H1 (cell line): ENCODE results near the gene C2orf92. TPM values are rescaled to one million over a fixed set of nuclear protein-coding genes. Genes with fewer than 3 reads are reported as not detected.

Source experiments
- CTCF ChIA-PET: fragments of 300-600 bp; sonication (Branson Sonifier 250); formaldehyde crosslinking; loops from one replicate; lab custom pipeline; 2021; ENCODE audit not compliant: partially characterized antibody; lab: Charles Lee
- POLR2A ChIA-PET: fragments of 300-600 bp; sonication (Branson Sonifier 250); formaldehyde crosslinking; loops from one replicate; lab custom pipeline; 2021; ENCODE audit warnings: inconsistent platforms; ENCODE audit not compliant: partially characterized antibody; lab: Charles Lee
- DNase-seq, 2 experiments: peaks; one replicate each; pipeline versions ENCODE4 v3.0.0 to v3.0.0-alpha.2; 2010 to 2022; ENCODE audit warnings: low spot score in 2 of 2, low read depth in 1 of 2, mixed read lengths in 1 of 2
- FAIRE-seq: peaks from 2 replicates; lab custom pipeline; 2011; peaks lifted over from hg19 to GRCh38; lab: Jason Lieb, UNC
- H2AFZ ChIP-seq: 2 replicates; pipeline ENCODE4 v1.8.1; 2012; ENCODE audit warnings: low read length, inconsistent platforms
- H2AK5ac ChIP-seq: 2 replicates; pipeline ENCODE4 v1.6.1; 2013; ENCODE audit warnings: low read depth, low read length
- H2BK120ac ChIP-seq: replicated peaks from 2 replicates; pipeline ENCODE3; 2013; ENCODE audit warnings: low read depth, low read length, inconsistent platforms
- H2BK12ac ChIP-seq: 2 replicates; pipeline ENCODE4 v1.6.1; 2013; ENCODE audit warnings: low read depth, low read length
- H2BK15ac ChIP-seq: 2 replicates; pipeline ENCODE4 v1.6.1; 2013; ENCODE audit warnings: low read length
- H2BK20ac ChIP-seq: 2 replicates; pipeline ENCODE4 v1.6.1; 2013; ENCODE audit warnings: low read length
- H2BK5ac ChIP-seq: 2 replicates; pipeline ENCODE4 v1.6.1; 2013; ENCODE audit warnings: low read depth, low read length
- H3K14ac ChIP-seq: 2 replicates; pipeline ENCODE4 v1.6.1; 2013; ENCODE audit warnings: inconsistent platforms; ENCODE audit not compliant: insufficient read length
- H3K18ac ChIP-seq: 2 replicates; pipeline ENCODE4 v1.6.1; 2013; ENCODE audit warnings: low read length; ENCODE audit errors: extremely low read depth
- H3K23ac ChIP-seq: 2 replicates; pipeline ENCODE4 v1.6.1; 2013; ENCODE audit warnings: inconsistent platforms; ENCODE audit not compliant: insufficient read length
- H3K23me2 ChIP-seq: 2 replicates; pipeline ENCODE4 v1.6.1; 2013; ENCODE audit warnings: low read depth, low read length
- H3K27ac ChIP-seq: 2 replicates; pipeline ENCODE4 v1.6.1; 2011; ENCODE audit warnings: low read depth, low read length, inconsistent platforms
- H3K27me3 ChIP-seq, 4 experiments: replicated peaks in 1 of 4; 1 replicate in 1 of 4; 2 replicates in 3 of 4; pipeline versions ENCODE4 v1.6.1 to v1.8.1; 2011 to 2013; ENCODE audit warnings: low read length in 3 of 4, mild to moderate bottlenecking in 3 of 4, inconsistent platforms in 2 of 4, mixed read lengths in 2 of 4, moderate library complexity in 1 of 4; ENCODE audit not compliant: control insufficient read depth in 3 of 4, insufficient read depth in 3 of 4; ENCODE audit errors: extremely low read depth in 1 of 4
- H3K36me3 ChIP-seq, 4 experiments: 2 replicates each; pipeline versions ENCODE4 v1.6.1 to v1.8.1; 2011 to 2013; ENCODE audit warnings: mild to moderate bottlenecking in 4 of 4, low read length in 3 of 4, moderate library complexity in 2 of 4, control low read depth in 1 of 4, inconsistent platforms in 1 of 4; ENCODE audit not compliant: insufficient read depth in 4 of 4, control insufficient read depth in 2 of 4
- H3K4ac ChIP-seq: replicated peaks from 2 replicates; pipeline ENCODE3; 2013; ENCODE audit warnings: low read length, low read depth, mixed read lengths, inconsistent platforms; ENCODE audit not compliant: insufficient read length
- H3K4me1 ChIP-seq, 4 experiments: replicated peaks in 1 of 4; 1 replicate in 1 of 4; 2 replicates in 3 of 4; pipeline versions ENCODE4 v1.6.1 to v1.8.1; 2011 to 2013; ENCODE audit warnings: low read length in 3 of 4, inconsistent platforms in 2 of 4, mixed read lengths in 1 of 4; ENCODE audit not compliant: insufficient read depth in 4 of 4, control insufficient read depth in 3 of 4
- H3K4me2 ChIP-seq, 2 experiments: 2 replicates each; pipeline versions ENCODE4 v1.6.1 to v1.8.1; 2011 to 2013; ENCODE audit warnings: low read depth in 2 of 2, low read length in 2 of 2, control low read depth in 1 of 2, inconsistent platforms in 1 of 2, mild to moderate bottlenecking in 1 of 2; ENCODE audit not compliant: insufficient read depth in 1 of 2
- H3K4me3 ChIP-seq, 4 experiments: fragments of 200-600, 300-600 bp in 1 of 4; sonication (generic), shearing (Covaris generic), sonication (Bioruptor Twin) in 1 of 4; 2 replicates each; pipeline versions ENCODE4 v1.5.1 to v1.8.1; 2011 to 2016; ENCODE audit warnings: low read length in 4 of 4, low read depth in 3 of 4, control low read depth in 2 of 4, inconsistent platforms in 2 of 4, mild to moderate bottlenecking in 2 of 4, mixed read lengths in 1 of 4, moderate library complexity in 1 of 4; ENCODE audit not compliant: insufficient read depth in 2 of 4; ENCODE audit errors: extremely low read depth in 1 of 4
- H3K56ac ChIP-seq: replicated peaks from 2 replicates; pipeline ENCODE3; 2013; ENCODE audit warnings: low read depth, mild to moderate bottlenecking, mixed read lengths, low read length, inconsistent platforms; ENCODE audit not compliant: insufficient read length
- H3K79me1 ChIP-seq: 2 replicates; pipeline ENCODE4 v1.6.1; 2013; ENCODE audit warnings: low read depth, low read length, control low read depth
- H3K79me2 ChIP-seq, 2 experiments: 2 replicates each; pipeline versions ENCODE4 v1.6.1 to v1.8.1; 2012 to 2013; ENCODE audit warnings: low read length in 2 of 2, mild to moderate bottlenecking in 2 of 2, inconsistent platforms in 1 of 2; ENCODE audit not compliant: insufficient read depth in 2 of 2, control insufficient read depth in 1 of 2
- H3K9ac ChIP-seq, 4 experiments: replicated peaks in 1 of 4; 1 replicate in 1 of 4; 2 replicates in 3 of 4; pipeline versions ENCODE4 v1.6.1 to v1.8.1; 2011 to 2013; ENCODE audit warnings: low read depth in 3 of 4, low read length in 3 of 4, control low read depth in 2 of 4, mild to moderate bottlenecking in 2 of 4, moderate library complexity in 2 of 4, inconsistent platforms in 1 of 4; ENCODE audit errors: extremely low read depth in 1 of 4
- H3K9me3 ChIP-seq, 2 experiments: 2 replicates each; pipeline versions ENCODE4 v1.6.1 to v1.8.1; 2012 to 2013; ENCODE audit warnings: mild to moderate bottlenecking in 2 of 2, moderate library complexity in 2 of 2, control low read depth in 1 of 2, inconsistent platforms in 1 of 2, low read depth in 1 of 2, low read length in 1 of 2, mixed read lengths in 1 of 2; ENCODE audit not compliant: insufficient read depth in 2 of 2
- H4K20me1 ChIP-seq, 2 experiments: replicated peaks in 1 of 2; 2 replicates each; pipeline versions ENCODE3 to v1.8.1; 2011 to 2013; ENCODE audit warnings: inconsistent platforms in 2 of 2, low read length in 2 of 2, mild to moderate bottlenecking in 1 of 2; ENCODE audit not compliant: insufficient read depth in 2 of 2, control insufficient read depth in 1 of 2
- H4K5ac ChIP-seq: 2 replicates; pipeline ENCODE4 v1.6.1; 2013; ENCODE audit warnings: low read length, low read depth, mixed read lengths, inconsistent platforms; ENCODE audit not compliant: insufficient read length
- H4K8ac ChIP-seq: 2 replicates; pipeline ENCODE4 v1.8.0; 2013; ENCODE audit warnings: mild to moderate bottlenecking, moderate library complexity, low read length, inconsistent platforms; ENCODE audit not compliant: insufficient read depth; ENCODE audit errors: extremely low read depth
- H4K91ac ChIP-seq: replicated peaks from 2 replicates; pipeline ENCODE3; 2013; ENCODE audit warnings: low read length, mixed read lengths, inconsistent platforms; ENCODE audit not compliant: insufficient read length
- ASH2L ChIP-seq: fragments of 200-600, 300-600 bp; sonication (generic); IDR thresholded peaks from one replicate; pipeline ENCODE4 v1.7.1; 2017; ENCODE audit warnings: low read length
- CBX5 ChIP-seq: fragments of 300-800, 300-1000 bp; sonication (generic); IDR thresholded peaks from 2 replicates; pipeline ENCODE4 v1.7.1; 2016; ENCODE audit warnings: antibody characterized with exemption, low read length, low read depth
- CHD2 ChIP-seq: IDR thresholded peaks from 2 replicates; pipeline ENCODE4 v1.6.1; 2012; ENCODE audit warnings: low read length, improper control_type of control experiment
- EGR1 ChIP-seq: IDR thresholded peaks from 2 replicates; pipeline ENCODE4 v1.6.1; 2011; ENCODE audit warnings: low read depth, low read length, borderline replicate concordance
- FOSL1 ChIP-seq: IDR thresholded peaks from 2 replicates; pipeline ENCODE4 v1.6.1; 2011; ENCODE audit warnings: mild to moderate bottlenecking, low read depth, low read length, moderate library complexity; ENCODE audit not compliant: insufficient read depth
- JUN ChIP-seq: IDR thresholded peaks from 2 replicates; pipeline ENCODE4 v1.6.1; 2011; ENCODE audit warnings: low read depth, mild to moderate bottlenecking, improper control_type of control experiment, low read length
- SAP30 ChIP-seq: fragments of 300-600 bp; sonication (generic); IDR thresholded peaks from 2 replicates; pipeline ENCODE4 v1.7.1; 2012; ENCODE audit warnings: low read length, moderate library complexity, mild to moderate bottlenecking, inconsistent platforms; ENCODE audit not compliant: insufficient read depth, insufficient replicate concordance
- SIRT6 ChIP-seq: IDR thresholded peaks from one replicate; pipeline ENCODE4 v1.7.1; 2012; ENCODE audit warnings: low read length, inconsistent platforms
- SP4 ChIP-seq: IDR thresholded peaks from 2 replicates; pipeline ENCODE4 v1.6.1; 2012; ENCODE audit warnings: low read length, inconsistent platforms
- TBP ChIP-seq: IDR thresholded peaks from 2 replicates; pipeline ENCODE4 v1.6.1; 2011; ENCODE audit warnings: low read depth, low read length, improper control_type of control experiment
- TEAD4 ChIP-seq: IDR thresholded peaks from 2 replicates; pipeline ENCODE4 v1.6.1; 2012; ENCODE audit warnings: low read depth, low read length, inconsistent platforms, mixed read lengths
- ZNF274 ChIP-seq: IDR thresholded peaks from 2 replicates; pipeline ENCODE4 v1.7.0; 2012; ENCODE audit warnings: low read length, borderline replicate concordance; ENCODE audit errors: extremely low read depth
- WGBS, 2 experiments: shearing (Covaris generic) in 1 of 2; methylation state at CpG; one replicate each; pipeline versions ENCODE4 v1.1.6 to v1.1.7; 2013 to 2015; ENCODE audit warnings: low lambda C conversion rate in 2 of 2, mixed read lengths in 2 of 2, inconsistent platforms in 1 of 2, low coverage in 1 of 2, missing lambda C conversion rate in 1 of 2; ENCODE audit not compliant: insufficient replicate concordance in 2 of 2, insufficient coverage in 1 of 2, insufficient read length in 1 of 2; ENCODE audit errors: extremely low coverage in 1 of 2, missing lambda C conversion rate in 1 of 2; 5-methylcytosine and 5-hydroxymethylcytosine counted together
- polyA plus RNA-seq, 7 experiments: library from polyadenylated mRNA; depleted of rRNA in 3 of 7; stranded (reverse) in 5 of 7; unstranded in 2 of 7; fragments of >200 nt in 5 of 7; fragments of 200-250 nt in 2 of 7; gene quantifications; 1 replicate in 5 of 7; 2 replicates in 1 of 7; 4 replicates in 1 of 7; pipeline versions ENCODE4 v1.2.1 to v1.2.3, GENCODE V29; 2011 to 2013; ENCODE audit warnings: missing spikeins in 2 of 7, mixed read lengths in 2 of 7
- total RNA-seq: library from RNA; stranded (reverse); fragmentation: NEBNext Ultra II Directional; extraction: Animal tissue kit (Norgen Biotek cat#: 25700); gene quantifications from 2 replicates; pipeline ENCODE4 v1.2.1, GENCODE V29; 2021
- TF ChIP-seq, protein P1 (sequence below): IDR thresholded peaks from 2 replicates; pipeline ENCODE4 v1.6.1; 2011; ENCODE audit warnings: low read depth, mild to moderate bottlenecking, low read length; ENCODE audit not compliant: insufficient read depth

The C2orf92 gene
- total and polyA plus RNA-seq, 2 of the 8 experiments (the other 6 are each of a cell fraction or from before 2014, with no cell fraction given) = 2.3 to 3.7 TPM

DNA sequence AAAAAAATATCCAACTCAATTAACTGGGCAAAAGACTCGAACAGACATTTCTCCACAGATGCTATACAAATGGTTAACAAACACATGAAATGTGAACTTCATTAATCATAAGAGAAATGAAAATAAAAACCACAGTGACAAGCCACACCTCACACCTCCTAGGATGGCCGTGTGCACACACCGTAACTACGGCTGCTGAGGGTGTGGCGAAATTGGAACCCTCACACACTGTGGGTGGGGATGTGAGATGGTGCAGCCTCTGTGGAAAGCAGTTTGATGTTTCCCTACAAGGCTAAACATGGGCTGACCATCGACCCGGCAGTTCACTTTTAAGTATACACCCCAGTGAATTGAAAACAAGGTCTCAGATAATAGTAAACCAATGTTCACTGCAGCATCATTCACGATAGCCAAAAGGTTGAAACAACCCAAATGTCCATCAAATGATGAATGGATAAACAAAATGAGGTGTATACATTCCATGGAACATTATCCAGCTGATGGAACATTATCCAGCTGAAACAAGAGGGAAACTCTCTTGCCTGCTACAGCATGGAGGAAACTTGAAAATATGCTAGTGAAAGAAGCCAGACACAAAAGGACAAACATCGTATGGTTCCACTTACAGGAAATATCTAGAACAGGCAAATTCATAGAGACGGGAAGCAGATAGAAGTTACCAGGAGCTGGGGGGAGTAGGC, 76.1 kb downstream of the C2orf92 start:
- H2AFZ ChIP-seq = no peak overlapping the region
- no peak overlapping the region for H3K9ac ChIP-seq
- no peak overlapping the region for H3K56ac ChIP-seq
- ChIA-PET CTCF (interaction anchor here (0.8 to 10.1 kb wide), 4 partner anchors 28 to 524 kb away, joined by 3 to 149 read pairs (median 4); no protein-coding TSS in a partner anchor), POLR2A (no interaction called here)
- no peak overlapping the region for H2BK12ac ChIP-seq
- H4K5ac ChIP-seq = no peak overlapping the region
- FAIRE-seq (no peak), DNase-seq (no peak)
- H3K4me2 ChIP-seq = no peak overlapping the region
- H3K27ac ChIP-seq = no peak overlapping the region
- no peak overlapping the region for H3K4ac ChIP-seq
- H3K4me1 ChIP-seq = peaks cover 0 to 5% (median 0%) of the 10 kb centered on the region in 4 experiments; a peak in 2 of 7 replicates
- H3K18ac ChIP-seq = no peak overlapping the region
- H3K27me3 ChIP-seq = no peaks in the 10 kb centered on the region
- no peaks in the 10 kb centered on the region for H4K20me1 ChIP-seq
- H2AK5ac ChIP-seq = no peak overlapping the region
- H2BK15ac ChIP-seq = no peak overlapping the region
- no peaks in the 10 kb centered on the region for H3K36me3 ChIP-seq
- WGBS, 2 experiments = 87% methylated on average over 10 of the region's 10 CpGs; no CpG with 5 or more reads in 1 of the 2 experiments
- H2BK120ac ChIP-seq = no peak overlapping the region
- H3K14ac ChIP-seq = no peak overlapping the region
- no peaks in the 10 kb centered on the region for H3K9me3 ChIP-seq
- no peaks in the 10 kb centered on the region for H3K79me2 ChIP-seq
- H3K79me1 ChIP-seq = no peaks in the 10 kb centered on the region
- H3K23me2 ChIP-seq = no peaks in the 10 kb centered on the region
- no peak overlapping the region for H3K23ac ChIP-seq
- H2BK20ac ChIP-seq = no peak overlapping the region
- no peak overlapping the region for H2BK5ac ChIP-seq
- no peak overlapping the region for H3K4me3 ChIP-seq
- no peak overlapping the region for H4K8ac ChIP-seq
- no peak overlapping the region for H4K91ac ChIP-seq
- TF ChIP-seq SP4 (no peak), TEAD4 (no peak), SAP30 (no peak), CHD2 (no peak), EGR1 (no peak), ASH2L (no peak), FOSL1 (no peak), SIRT6 (no peak), TBP (no peak), JUN (no peak), CBX5 (no peak), ZNF274 (no peak)
- TF ChIP-seq, protein P1, sequence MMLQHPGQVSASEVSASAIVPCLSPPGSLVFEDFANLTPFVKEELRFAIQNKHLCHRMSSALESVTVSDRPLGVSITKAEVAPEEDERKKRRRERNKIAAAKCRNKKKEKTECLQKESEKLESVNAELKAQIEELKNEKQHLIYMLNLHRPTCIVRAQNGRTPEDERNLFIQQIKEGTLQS = no peak
